GM12892 (cell line): ENCODE data around the gene ATAD3B.

ENCODE experiments used
- POLR2A ChIP-seq: IDR thresholded peaks from 2 replicates; pipeline ENCODE4 v1.6.1; 2011; ENCODE audit warnings: low read depth, low read length, control low read depth
- POLR2AphosphoS5 ChIP-seq: IDR thresholded peaks from 2 replicates; pipeline ENCODE4 v1.6.1; 2011; ENCODE audit warnings: low read depth, low read length, control low read depth

GRCh38 chr1:1529321-1529720 lies 57.8 kb downstream of the ATAD3B start:
- no peak for TF ChIP-seq POLR2A
- TF ChIP-seq POLR2AphosphoS5, result no peak
